Effector memory CD8-positive, alpha-beta T cell (primary cell): ENCODE results near the gene MRPL21.
"Not testable (repeated sequence)": the region's sequence is repeated elsewhere in the genome, so short reads cannot be mapped to it uniquely, and the experiment has no call there.

ENCODE experiments used
- ATAC-seq: fragments of 150-1000 bp; cut with Tn5 transposase; replicated peaks from 2 replicates; pipeline ENCODE4 v1.10.0; 2021; ENCODE audit warnings: mild to moderate bottlenecking, moderate library complexity
- DNase-seq, 3 experiments: peaks; one replicate each; pipeline ENCODE4 v3.0.0; 2021
- H3K27ac Mint-ChIP-seq, 2 donors: one replicate each; pipeline ENCODE4 v1.8.0; 2022; ENCODE audit warnings: mild to moderate bottlenecking in 2 of 2, mixed read lengths in 2 of 2, moderate library complexity in 2 of 2
- H3K27me3 Mint-ChIP-seq, 2 donors: one replicate each; pipeline ENCODE4 v1.8.0; 2022; ENCODE audit warnings: mixed read lengths in 2 of 2
- H3K36me3 Mint-ChIP-seq: one replicate; pipeline ENCODE4 v1.8.0; 2022; ENCODE audit warnings: mild to moderate bottlenecking, moderate library complexity, mixed read lengths; ENCODE audit not compliant: insufficient read depth
- H3K4me1 Mint-ChIP-seq, 2 donors: one replicate each; pipeline ENCODE4 v1.8.0; 2022; ENCODE audit warnings: low read depth in 2 of 2, mixed read lengths in 2 of 2
- H3K4me3 Mint-ChIP-seq, 2 donors: one replicate each; pipeline ENCODE4 v1.8.0; 2022; ENCODE audit warnings: mild to moderate bottlenecking in 2 of 2, mixed read lengths in 2 of 2, moderate library complexity in 2 of 2
- H3K9me3 Mint-ChIP-seq, 2 donors: one replicate each; pipeline ENCODE4 v1.8.0; 2022; ENCODE audit warnings: mixed read lengths in 2 of 2

Gene MRPL21

GRCh38 chr11:68890490-68891231 lies 13.0 kb downstream of the MRPL21 start:
- H3K4me1 Mint-ChIP-seq, result no peaks in the 10 kb centered on the region
- H3K27me3 Mint-ChIP-seq, result no peaks in the 10 kb centered on the region
- peak overlapping the region in 1 of 2 donors; percentile 73 for H3K27ac Mint-ChIP-seq
- H3K36me3 Mint-ChIP-seq, result peaks cover 25% of the 10 kb centered on the region
- ATAC-seq (no peak), DNase-seq (no peak)
- no peaks in the 10 kb centered on the region for H3K9me3 Mint-ChIP-seq
- H3K4me3 Mint-ChIP-seq, result no peak overlapping the region

- Mint-ChIP-seq H3K27ac (peak overlapping the region in 1 of 2 donors; percentile 73), H3K27me3 (no peaks in the 10 kb centered on the region), H3K36me3 (peaks cover 21% of the 10 kb centered on the region), H3K4me1 (no peaks in the 10 kb centered on the region), H3K9me3 (no peaks in the 10 kb centered on the region), H3K4me3 (no peak overlapping the region)
- no peak for DNase-seq
- no peak for ATAC-seq
These were observed 13.6 kb downstream of the MRPL21 start for GRCh38 chr11:68889948-68890446.

GRCh38 chr11:68884827-68885226 lies 18.8 kb downstream of the MRPL21 start:
- not testable (repeated sequence) for H3K36me3 Mint-ChIP-seq, H3K4me3 Mint-ChIP-seq, H3K27ac Mint-ChIP-seq, ATAC-seq, DNase-seq, H3K9me3 Mint-ChIP-seq, H3K27me3 Mint-ChIP-seq, H3K4me1 Mint-ChIP-seq

GRCh38 chr11:68882391-68882790 lies 21.2 kb downstream of the MRPL21 start:
- Mint-ChIP-seq H3K9me3 (no peaks in the 10 kb centered on the region), H3K36me3 (no peaks in the 10 kb centered on the region), H3K4me3 (no peak overlapping the region), H3K27ac (no peak overlapping the region), H3K27me3 (no peaks in the 10 kb centered on the region), H3K4me1 (no peaks in the 10 kb centered on the region)
- ATAC-seq, result no peak
- no peak for DNase-seq

GRCh38 chr11:68881320-68881719 lies 22.3 kb downstream of the MRPL21 start:
- no peaks in the 10 kb centered on the region for H3K9me3 Mint-ChIP-seq

GRCh38 chr11:68880851-68881250 lies 22.8 kb downstream of the MRPL21 start:
- Mint-ChIP-seq H3K36me3 (no peaks in the 10 kb centered on the region), H3K27me3 (no peaks in the 10 kb centered on the region), H3K9me3 (no peaks in the 10 kb centered on the region), H3K27ac (no peak overlapping the region), H3K4me1 (no peaks in the 10 kb centered on the region), H3K4me3 (no peak overlapping the region)
- ATAC-seq (no peak), DNase-seq (no peak)

More at GRCh38 chr11:68881320-68881719, 22.3 kb downstream of the MRPL21 start:
- Mint-ChIP-seq H3K27me3 (no peaks in the 10 kb centered on the region), H3K36me3 (no peaks in the 10 kb centered on the region), H3K4me1 (no peaks in the 10 kb centered on the region), H3K4me3 (no peak overlapping the region), H3K27ac (no peak overlapping the region)
- ATAC-seq (no peak), DNase-seq (no peak)

GRCh38 chr11:68878022-68878421 lies 25.6 kb downstream of the MRPL21 start:
- H3K36me3 Mint-ChIP-seq, result no peaks in the 10 kb centered on the region
- H3K27ac Mint-ChIP-seq, result no peak overlapping the region
- no peak for DNase-seq
- H3K4me3 Mint-ChIP-seq, result no peak overlapping the region
- no peaks in the 10 kb centered on the region for H3K9me3 Mint-ChIP-seq
- ATAC-seq, result no peak
- no peaks in the 10 kb centered on the region for H3K27me3 Mint-ChIP-seq
- H3K4me1 Mint-ChIP-seq, result no peaks in the 10 kb centered on the region

GRCh38 chr11:68872216-68873003 lies 31.2 kb downstream of the MRPL21 start:
- Mint-ChIP-seq H3K9me3 (no peaks in the 10 kb centered on the region), H3K27me3 (peaks cover 29 to 30% of the 10 kb centered on the region in 2 donors), H3K4me1 (peaks cover 8 to 14% of the 10 kb centered on the region in 2 donors), H3K27ac (no peak overlapping the region), H3K36me3 (no peaks in the 10 kb centered on the region), H3K4me3 (no peak overlapping the region)
- DNase-seq (no peak), ATAC-seq (no peak)

- peaks cover 29 to 30% of the 10 kb centered on the region in 2 donors for H3K27me3 Mint-ChIP-seq
- ATAC-seq (no peak), DNase-seq (no peak)
- H3K27ac Mint-ChIP-seq, result peak overlapping the region in 1 of 2 donors; percentile 65
- H3K36me3 Mint-ChIP-seq, result no peaks in the 10 kb centered on the region
- peak overlapping the region; percentile 72 to 75 for H3K4me3 Mint-ChIP-seq
- H3K9me3 Mint-ChIP-seq, result no peaks in the 10 kb centered on the region
- H3K4me1 Mint-ChIP-seq, result peaks cover 8 to 14% of the 10 kb centered on the region in 2 donors
These were observed 33.2 kb downstream of the MRPL21 start for GRCh38 chr11:68870470-68870869.

GRCh38 chr11:68868221-68868835 lies 35.3 kb downstream of the MRPL21 start:
- no peaks in the 10 kb centered on the region for H3K36me3 Mint-ChIP-seq
- peak overlapping the region in 1 of 2 donors; percentile 6 for H3K27ac Mint-ChIP-seq
- no peak for DNase-seq
- ATAC-seq, result no peak
- no peak overlapping the region for H3K4me3 Mint-ChIP-seq
- H3K9me3 Mint-ChIP-seq, result no peaks in the 10 kb centered on the region
- H3K4me1 Mint-ChIP-seq, result peaks cover 8 to 14% of the 10 kb centered on the region in 2 donors
- peaks cover 29 to 30% of the 10 kb centered on the region in 2 donors for H3K27me3 Mint-ChIP-seq

GRCh38 chr11:68867066-68867465 lies 36.6 kb downstream of the MRPL21 start:
- H3K4me3 Mint-ChIP-seq, result no peak overlapping the region
- peaks cover 29 to 30% of the 10 kb centered on the region in 2 donors for H3K27me3 Mint-ChIP-seq
- H3K4me1 Mint-ChIP-seq, result peaks cover 8 to 14% of the 10 kb centered on the region in 2 donors
- DNase-seq, result no peak
- ATAC-seq, result no peak
- no peaks in the 10 kb centered on the region for H3K9me3 Mint-ChIP-seq
- no peaks in the 10 kb centered on the region for H3K36me3 Mint-ChIP-seq
- H3K27ac Mint-ChIP-seq, result no peak overlapping the region

GRCh38 chr11:68865241-68865640 lies 38.4 kb downstream of the MRPL21 start:
- Mint-ChIP-seq H3K4me3 (no peak overlapping the region), H3K4me1 (peaks cover 8 to 11% of the 10 kb centered on the region in 2 donors), H3K36me3 (no peaks in the 10 kb centered on the region), H3K9me3 (no peaks in the 10 kb centered on the region), H3K27ac (no peak overlapping the region), H3K27me3 (peaks cover 23 to 25% of the 10 kb centered on the region in 2 donors)
- ATAC-seq (no peak), DNase-seq (no peak)

GRCh38 chr11:68863553-68864265 lies 39.9 kb downstream of the MRPL21 start:
- no peak for ATAC-seq
- no peak for DNase-seq
- H3K9me3 Mint-ChIP-seq, result no peaks in the 10 kb centered on the region
- H3K36me3 Mint-ChIP-seq, result no peaks in the 10 kb centered on the region
- H3K4me3 Mint-ChIP-seq, result no peak overlapping the region
- no peak overlapping the region for H3K27ac Mint-ChIP-seq
- peaks cover 9% of the 10 kb centered on the region in 2 donors for H3K27me3 Mint-ChIP-seq
- no peaks in the 10 kb centered on the region for H3K4me1 Mint-ChIP-seq
